Endothelial cell of umbilical vein (primary cell): ENCODE results near the gene CHRND. TPM values are rescaled to one million over a fixed set of nuclear protein-coding genes. Genes with fewer than 3 reads are reported as not detected.

Source experiments
- BruUV-seq: library from RNA; stranded (reverse); fragments of 400-500 nt; replicated peaks from 2 replicates; lab custom pipeline; 2021; lab: Mats Ljungman, UMichigan
- CTCF ChIA-PET: fragments of 300-600, 350-600 bp; sonication (Branson Sonifier 250); formaldehyde crosslinking; loops from one replicate; lab custom pipeline; 2021; ENCODE audit warnings: antibody characterized with exemption, inconsistent platforms; lab: Charles Lee
- POLR2A ChIA-PET: fragments of 300-600, 350-600 bp; sonication (Branson Sonifier 250); formaldehyde crosslinking; loops from one replicate; lab custom pipeline; 2021; ENCODE audit warnings: antibody characterized with exemption, inconsistent platforms; lab: Charles Lee
- DNase-seq: peaks from one replicate; pipeline ENCODE4 v3.0.0-alpha.2; 2011; ENCODE audit warnings: low read depth, low spot score
- FAIRE-seq: peaks from 2 replicates; lab custom pipeline; 2011; peaks lifted over from hg19 to GRCh38; lab: Jason Lieb, UNC
- H2AFZ ChIP-seq: 2 replicates; pipeline ENCODE4 v1.6.0; 2012; ENCODE audit warnings: low read depth, low read length, control low read depth, inconsistent platforms
- H3K27ac ChIP-seq: 2 replicates; pipeline ENCODE4 v1.5.1; 2011; ENCODE audit warnings: low read depth, mild to moderate bottlenecking, control low read depth, low read length, moderate library complexity; ENCODE audit not compliant: insufficient read depth
- H3K27me3 ChIP-seq, 2 experiments: 2 replicates each; pipeline versions ENCODE4 v1.6.0 to v1.6.1; 2011; ENCODE audit warnings: low read length in 2 of 2, mixed read lengths in 1 of 2; ENCODE audit not compliant: control insufficient read depth in 2 of 2, insufficient read depth in 2 of 2
- H3K36me3 ChIP-seq, 2 experiments: 2 replicates in 1 of 2; 3 replicates in 1 of 2; pipeline ENCODE4 v1.5.1; 2011; ENCODE audit warnings: low read length in 2 of 2, mild to moderate bottlenecking in 1 of 2, moderate library complexity in 1 of 2; ENCODE audit not compliant: control insufficient read depth in 2 of 2, insufficient read depth in 2 of 2; ENCODE audit errors: extremely low read depth in 1 of 2
- H3K4me1 ChIP-seq: 3 replicates; pipeline ENCODE4 v1.5.1; 2011; ENCODE audit warnings: mild to moderate bottlenecking, low read length; ENCODE audit not compliant: control insufficient read depth, insufficient read depth; ENCODE audit errors: extremely low read depth
- H3K4me2 ChIP-seq: 2 replicates; pipeline ENCODE4 v1.6.1; 2011; ENCODE audit warnings: low read length, control low read depth, mixed read lengths; ENCODE audit not compliant: insufficient read depth
- H3K4me3 ChIP-seq, 3 experiments: fragments of 200-600 bp in 1 of 3; sonication (generic), shearing (Covaris generic) in 1 of 3; replicated peaks in 1 of 3; 2 replicates each; pipeline ENCODE4 v1.5.1; 2011 to 2016; ENCODE audit warnings: control low read depth in 3 of 3, low read length in 3 of 3, mild to moderate bottlenecking in 2 of 3, inconsistent platforms in 1 of 3, low read depth in 1 of 3, moderate library complexity in 1 of 3; ENCODE audit not compliant: insufficient read depth in 1 of 3
- H3K79me2 ChIP-seq: 2 replicates; pipeline ENCODE4 v1.6.0; 2012; ENCODE audit warnings: low read length, inconsistent platforms; ENCODE audit not compliant: control insufficient read depth, insufficient read depth
- H3K9ac ChIP-seq: replicated peaks from 2 replicates; pipeline ENCODE3; 2011; ENCODE audit warnings: low read length, control low read depth; ENCODE audit not compliant: insufficient read depth; ENCODE audit errors: extremely low read depth
- H3K9me1 ChIP-seq: replicated peaks from 3 replicates; pipeline ENCODE4 v1.6.0; 2011; ENCODE audit warnings: mild to moderate bottlenecking, low read length; ENCODE audit not compliant: control insufficient read depth, insufficient read depth; ENCODE audit errors: extremely low read depth
- H3K9me3 ChIP-seq: replicated peaks from 2 replicates; pipeline ENCODE4 v1.5.1; 2012; ENCODE audit warnings: low read length, inconsistent platforms; ENCODE audit not compliant: control insufficient read depth, insufficient read depth
- H4K20me1 ChIP-seq: replicated peaks from 2 replicates; pipeline ENCODE3; 2011; ENCODE audit warnings: mild to moderate bottlenecking, low read length; ENCODE audit not compliant: control insufficient read depth, insufficient read depth; ENCODE audit errors: extremely low read depth
- EZH2 ChIP-seq: IDR thresholded peaks from 2 replicates; pipeline ENCODE4 v1.6.1; 2012; ENCODE audit warnings: borderline replicate concordance, low read depth, mild to moderate bottlenecking, moderate library complexity, low read length, inconsistent platforms; ENCODE audit not compliant: severe bottlenecking
- FOS ChIP-seq: IDR thresholded peaks from 2 replicates; pipeline ENCODE4 v1.6.1; 2011; ENCODE audit warnings: mild to moderate bottlenecking, low read length, moderate library complexity, borderline replicate concordance; ENCODE audit not compliant: insufficient read depth
- GATA2 ChIP-seq: IDR thresholded peaks from 2 replicates; pipeline ENCODE4 v1.7.0; 2011; ENCODE audit warnings: low read depth, mild to moderate bottlenecking, moderate library complexity, mixed read lengths, low read length; ENCODE audit not compliant: insufficient read length, insufficient read depth
- JUN ChIP-seq: IDR thresholded peaks from 2 replicates; pipeline ENCODE4 v1.6.1; 2011; ENCODE audit warnings: borderline replicate concordance, low read depth; ENCODE audit not compliant: insufficient read length, insufficient read depth
- MYC ChIP-seq: IDR thresholded peaks from one replicate; pipeline ENCODE4 v1.6.1; 2011; ENCODE audit warnings: mild to moderate bottlenecking, low read depth, low read length
- POLR2A ChIP-seq: IDR thresholded peaks from 2 replicates; pipeline ENCODE4 v1.6.1; 2012; ENCODE audit warnings: low read depth, mild to moderate bottlenecking, control low read depth, low read length
- POLR2AphosphoS5 ChIP-seq: IDR thresholded peaks from 2 replicates; pipeline ENCODE4 v1.6.1; 2012; ENCODE audit warnings: low read depth, mild to moderate bottlenecking, control low read depth, low read length, moderate library complexity; ENCODE audit not compliant: insufficient read depth
- dilution Hi-C: fragments of 300-500 bp; cut with MboI; formaldehyde crosslinking; loops from one replicate; pipeline ENCODE4 v1.15.0; 2019; ENCODE audit warnings: low sequenced_read_pairs; ENCODE audit not compliant: extremely low pct_ligation_motif_present
- intact Hi-C: fragments of 100-400 bp; cut with micrococcal nuclease; formaldehyde crosslinking; loops from one replicate; pipeline ENCODE4 v1.10.0; 2022
- polyA plus RNA-seq, 4 experiments: library from polyadenylated mRNA; depleted of rRNA in 3 of 4; stranded (reverse) in 3 of 4; unstranded in 1 of 4; fragments of >200 nt; gene quantifications; 2 replicates each; pipeline versions ENCODE4 v1.2.1 to v1.2.3, GENCODE V29; 2011 to 2012; ENCODE audit warnings: missing spikeins in 1 of 4
- total RNA-seq: library from RNA; stranded (reverse); gene quantifications from 2 replicates; pipeline ENCODE4 v1.2.3, GENCODE V29; 2021
- TF ChIP-seq, protein P1 (sequence below): IDR thresholded peaks from 2 replicates; pipeline ENCODE4 v1.6.1; 2011; ENCODE audit not compliant: insufficient read depth, insufficient read length
- TF ChIP-seq, protein P2 (sequence below), 2 donors: IDR thresholded peaks; 1 replicate in 1 of 2; 2 replicates in 1 of 2; pipeline ENCODE4 v1.5.1; 2011; ENCODE audit warnings: low read length in 2 of 2, mild to moderate bottlenecking in 2 of 2, moderate library complexity in 2 of 2, control low read depth in 1 of 2, inconsistent platforms in 1 of 2, low read depth in 1 of 2; ENCODE audit not compliant: insufficient read depth in 1 of 2; ENCODE audit errors: extremely low read depth in 1 of 2

CHRND gene
- total and polyA plus RNA-seq, 2 donors (not counting 3 experiments of a cell fraction or from before 2014, with no cell fraction given) = not detected

DNA sequence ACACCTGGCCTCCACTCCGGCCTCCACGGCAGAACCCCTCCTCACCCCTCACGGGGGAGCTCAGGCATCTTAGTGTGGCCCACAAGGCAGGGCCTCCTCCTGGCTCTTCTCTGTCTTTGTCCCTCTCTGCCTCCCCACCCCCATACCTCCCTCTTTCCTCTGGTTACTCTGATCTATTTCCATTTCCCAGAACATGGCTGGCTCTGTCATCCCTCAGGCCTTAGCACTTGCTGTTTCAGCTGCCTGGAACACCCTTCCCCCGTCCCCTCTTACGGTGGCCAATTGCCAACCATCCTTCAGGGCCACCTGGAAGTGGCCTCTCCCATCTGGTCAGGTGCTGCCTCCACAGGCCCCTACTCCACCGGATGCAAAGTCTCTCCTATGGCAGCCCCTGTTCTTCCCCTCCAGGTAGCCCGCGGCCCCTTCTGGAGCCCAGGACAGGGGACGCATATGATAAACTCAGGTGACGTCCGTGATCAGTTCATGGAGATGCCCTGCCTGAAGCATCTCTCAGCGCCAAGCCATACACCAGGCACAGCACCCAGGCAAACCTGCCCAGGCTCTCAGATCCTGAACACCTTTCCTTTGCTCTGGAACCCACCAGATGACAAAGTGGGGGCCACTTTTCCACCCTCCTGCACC, 34.7 kb upstream of the CHRND start:
- Histone ChIP-seq H3K79me2 (no peaks in the 10 kb centered on the region), H3K36me3 (no peaks in the 10 kb centered on the region), H3K27me3 (peaks cover 19 to 27% of the 10 kb centered on the region in 2 experiments), H3K9me3 (no peaks in the 10 kb centered on the region), H3K4me2 (no peak overlapping the region), H2AFZ (no peak overlapping the region), H3K9me1 (no peaks in the 10 kb centered on the region), H3K4me1 (no peaks in the 10 kb centered on the region), H4K20me1 (no peaks in the 10 kb centered on the region), H3K4me3 (no peak overlapping the region), H3K9ac (no peak overlapping the region), H3K27ac (no peak overlapping the region)
- TF ChIP-seq POLR2A (no peak), EZH2 (no peak), GATA2 (no peak), FOS (no peak), JUN (no peak), MYC (no peak), POLR2AphosphoS5 (no peak)
- TF ChIP-seq, protein P1, sequence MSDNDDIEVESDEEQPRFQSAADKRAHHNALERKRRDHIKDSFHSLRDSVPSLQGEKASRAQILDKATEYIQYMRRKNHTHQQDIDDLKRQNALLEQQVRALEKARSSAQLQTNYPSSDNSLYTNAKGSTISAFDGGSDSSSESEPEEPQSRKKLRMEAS = no peak
- TF ChIP-seq, protein P2, sequence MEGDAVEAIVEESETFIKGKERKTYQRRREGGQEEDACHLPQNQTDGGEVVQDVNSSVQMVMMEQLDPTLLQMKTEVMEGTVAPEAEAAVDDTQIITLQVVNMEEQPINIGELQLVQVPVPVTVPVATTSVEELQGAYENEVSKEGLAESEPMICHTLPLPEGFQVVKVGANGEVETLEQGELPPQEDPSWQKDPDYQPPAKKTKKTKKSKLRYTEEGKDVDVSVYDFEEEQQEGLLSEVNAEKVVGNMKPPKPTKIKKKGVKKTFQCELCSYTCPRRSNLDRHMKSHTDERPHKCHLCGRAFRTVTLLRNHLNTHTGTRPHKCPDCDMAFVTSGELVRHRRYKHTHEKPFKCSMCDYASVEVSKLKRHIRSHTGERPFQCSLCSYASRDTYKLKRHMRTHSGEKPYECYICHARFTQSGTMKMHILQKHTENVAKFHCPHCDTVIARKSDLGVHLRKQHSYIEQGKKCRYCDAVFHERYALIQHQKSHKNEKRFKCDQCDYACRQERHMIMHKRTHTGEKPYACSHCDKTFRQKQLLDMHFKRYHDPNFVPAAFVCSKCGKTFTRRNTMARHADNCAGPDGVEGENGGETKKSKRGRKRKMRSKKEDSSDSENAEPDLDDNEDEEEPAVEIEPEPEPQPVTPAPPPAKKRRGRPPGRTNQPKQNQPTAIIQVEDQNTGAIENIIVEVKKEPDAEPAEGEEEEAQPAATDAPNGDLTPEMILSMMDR (IDR thresholded peaks at IDR 0.05; ENCODE audit: extremely low read depth in 1 of 2, insufficient read depth in 1 of 2, low read depth in 1 of 2, low read length in 2 of 2) = no peak
- intact Hi-C loops = no loop called here
- dilution Hi-C loops = no loop called here
- ChIA-PET CTCF (no interaction called here), POLR2A (no interaction called here)
- DNase-seq (no peak), FAIRE-seq (no peak)
- no TSS peak for BruUV-seq
